Tibial artery (tissue), 4 donors: ENCODE measurements around the gene PEX12.
"Not testable (repeated sequence)": the region's sequence is repeated elsewhere in the genome, so short reads cannot be mapped to it uniquely, and the experiment has no call there.

ENCODE experiments used
- DNase-seq, 2 donors: peaks; one replicate each; pipeline ENCODE4 v3.0.0-alpha.2; 2019
- H3K27ac ChIP-seq, 2 donors: fragments of 200-600 bp; sonication (generic) in 1 of 2; 1 replicate in 1 of 2; 2 replicates in 1 of 2; pipeline ENCODE4 v1.5.1; 2018 to 2019; ENCODE audit warnings: mild to moderate bottlenecking in 1 of 2
- H3K27me3 ChIP-seq, 2 donors: fragments of 200-600 bp; sonication (generic) in 1 of 2; one replicate each; pipeline versions ENCODE4 v1.5.1 to v1.6.0; 2016 to 2019
- H3K36me3 ChIP-seq, 3 donors: fragments of 200-600 bp; sonication (generic) in 2 of 3; one replicate each; pipeline ENCODE4 v1.5.1; 2016 to 2019; ENCODE audit warnings: mild to moderate bottlenecking in 2 of 3
- H3K4me1 ChIP-seq, 4 donors: fragments of 200-600 bp; sonication (generic) in 2 of 4; 1 replicate in 3 of 4; 2 replicates in 1 of 4; pipeline ENCODE4 v1.5.1; 2016 to 2019
- H3K4me3 ChIP-seq, 2 donors: fragments of 200-600 bp; sonication (generic) in 1 of 2; 1 replicate in 1 of 2; 2 replicates in 1 of 2; pipeline ENCODE4 v1.5.1; 2018 to 2019; ENCODE audit warnings: mild to moderate bottlenecking in 2 of 2
- H3K9me3 ChIP-seq, 3 donors: fragments of 200-600 bp; sonication (generic) in 1 of 3; one replicate each; pipeline ENCODE4 v1.5.1; 2016 to 2019
- intact Hi-C: fragments of 100-400 bp; cut with DNase I; formaldehyde crosslinking; loops from one replicate; pipeline ENCODE4 v1.15.0; 2023; ENCODE audit warnings: low total_unique reads
- TF ChIP-seq, protein P1 (sequence below), 2 experiments: fragments of 200-600 bp in 1 of 2; fragments of 450-650 bp in 1 of 2; IDR thresholded peaks; one replicate each; pipeline ENCODE4 v1.5.1; 2017 to 2019; ENCODE audit warnings: antibody characterized with exemption in 2 of 2, mild to moderate bottlenecking in 1 of 2, moderate library complexity in 1 of 2

PEX12 gene

DNA sequence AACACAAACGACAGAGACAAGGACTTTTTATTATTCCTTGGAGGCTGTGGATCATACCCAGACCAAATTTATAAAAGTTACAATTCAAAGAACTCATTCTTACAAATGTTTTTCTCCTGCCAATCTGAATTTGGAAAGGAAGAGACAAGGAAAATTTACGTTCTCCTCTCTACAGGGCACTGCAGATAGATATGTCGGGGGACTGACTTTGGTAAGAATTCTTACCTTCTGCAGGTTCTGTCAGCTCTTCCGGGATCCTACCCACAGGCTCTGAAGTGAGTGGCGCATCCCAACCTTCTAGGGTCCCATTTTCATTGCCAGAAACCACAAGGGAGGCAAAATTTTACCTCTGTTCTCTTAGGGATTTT is 38.7 kb downstream of the PEX12 start:
- H3K27ac ChIP-seq: no peak overlapping the region
- H3K36me3 ChIP-seq: no peaks in the 10 kb centered on the region
- TF ChIP-seq, protein P1, sequence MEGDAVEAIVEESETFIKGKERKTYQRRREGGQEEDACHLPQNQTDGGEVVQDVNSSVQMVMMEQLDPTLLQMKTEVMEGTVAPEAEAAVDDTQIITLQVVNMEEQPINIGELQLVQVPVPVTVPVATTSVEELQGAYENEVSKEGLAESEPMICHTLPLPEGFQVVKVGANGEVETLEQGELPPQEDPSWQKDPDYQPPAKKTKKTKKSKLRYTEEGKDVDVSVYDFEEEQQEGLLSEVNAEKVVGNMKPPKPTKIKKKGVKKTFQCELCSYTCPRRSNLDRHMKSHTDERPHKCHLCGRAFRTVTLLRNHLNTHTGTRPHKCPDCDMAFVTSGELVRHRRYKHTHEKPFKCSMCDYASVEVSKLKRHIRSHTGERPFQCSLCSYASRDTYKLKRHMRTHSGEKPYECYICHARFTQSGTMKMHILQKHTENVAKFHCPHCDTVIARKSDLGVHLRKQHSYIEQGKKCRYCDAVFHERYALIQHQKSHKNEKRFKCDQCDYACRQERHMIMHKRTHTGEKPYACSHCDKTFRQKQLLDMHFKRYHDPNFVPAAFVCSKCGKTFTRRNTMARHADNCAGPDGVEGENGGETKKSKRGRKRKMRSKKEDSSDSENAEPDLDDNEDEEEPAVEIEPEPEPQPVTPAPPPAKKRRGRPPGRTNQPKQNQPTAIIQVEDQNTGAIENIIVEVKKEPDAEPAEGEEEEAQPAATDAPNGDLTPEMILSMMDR (IDR thresholded peaks at IDR 0.05): no peak
- intact Hi-C loops: loop anchor here (10.0 kb wide), 1 partner anchor 365 kb away; no protein-coding TSS in a partner anchor
- no peaks in the 10 kb centered on the region for H3K9me3 ChIP-seq
- no peaks in the 10 kb centered on the region for H3K27me3 ChIP-seq
- DNase-seq: no peak
- H3K4me3 ChIP-seq: no peak overlapping the region
- H3K4me1 ChIP-seq: no peaks in the 10 kb centered on the region

DNA sequence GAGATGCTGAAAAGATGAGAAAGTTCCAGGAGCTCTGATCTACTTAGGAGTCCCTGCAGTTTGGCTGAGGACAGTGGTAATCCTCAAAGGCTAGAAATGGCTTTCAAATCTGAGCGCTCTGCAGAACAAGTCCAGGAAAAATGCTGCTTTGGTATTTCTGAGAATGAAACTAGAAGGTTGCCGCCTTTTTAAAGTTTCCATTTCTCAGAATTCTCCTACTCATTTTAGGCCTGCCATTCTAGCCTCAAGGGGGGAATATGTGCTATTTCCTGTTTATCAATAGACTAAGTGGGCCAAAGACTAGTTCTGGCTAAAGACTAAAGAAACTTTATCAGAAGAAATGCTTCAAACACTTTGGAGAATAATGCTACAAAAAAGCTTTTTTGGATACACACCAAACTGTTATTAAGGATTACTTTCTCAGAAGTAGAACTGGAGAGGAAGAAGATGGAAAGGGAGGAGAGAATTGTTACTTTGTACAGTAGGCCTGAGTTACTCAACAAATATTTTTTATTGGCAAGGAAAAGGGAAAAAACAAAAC is 40.7 kb downstream of the PEX12 start, which contains the start of gene SLFN12L:
Gene SLFN12L, minus strand, starts transcription at position 78 of the 541 bp plus-strand sequence. CDS start 15,314 bp downstream, outside the sequence.
- no peak within 1 kb of the TSS for H3K4me3 ChIP-seq
- H3K27me3 ChIP-seq: no peaks in the 10 kb centered on the region
- TF ChIP-seq, protein P1 (IDR thresholded peaks at IDR 0.05): no peak
- intact Hi-C loops: loop anchor here (2.0 to 10.0 kb wide), 2 partner anchors 225 to 363 kb away; no protein-coding TSS in a partner anchor
- no peak for DNase-seq
- H3K9me3 ChIP-seq: no peaks in the 10 kb centered on the region
- no peaks in the 10 kb centered on the region for H3K36me3 ChIP-seq
- no peak within 1 kb of the TSS for H3K27ac ChIP-seq
- no peaks in the 10 kb centered on the region for H3K4me1 ChIP-seq

DNA sequence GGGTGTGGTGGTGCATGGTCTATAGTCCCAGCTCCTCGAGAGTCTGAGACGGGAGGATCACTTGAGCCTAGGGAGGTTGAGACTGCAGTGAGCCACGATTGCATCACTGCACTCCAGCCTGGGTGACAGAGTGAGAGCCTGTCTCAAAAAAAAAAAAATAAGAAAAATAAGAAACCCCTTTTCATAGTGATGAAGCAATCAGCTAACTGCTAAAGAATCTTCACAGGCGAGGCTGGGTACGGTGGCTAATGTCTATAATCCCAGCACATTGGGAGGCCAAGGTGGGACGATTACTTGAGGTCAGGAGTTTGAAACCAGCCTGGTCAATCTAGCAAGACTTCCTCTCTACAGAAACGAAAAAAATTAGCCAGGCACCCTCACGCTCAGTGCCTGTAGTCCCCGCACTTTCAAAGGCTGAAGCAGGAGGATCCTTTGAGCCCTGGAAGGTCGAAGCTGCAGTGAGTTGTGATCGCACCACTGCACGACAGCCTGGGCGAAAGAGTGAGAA is 41.7 kb downstream of the PEX12 start:
- TF ChIP-seq, protein P1 (IDR thresholded peaks at IDR 0.05): no peak
- no peak for DNase-seq
- Histone ChIP-seq H3K27ac (no peak overlapping the region), H3K4me3 (no peak overlapping the region), H3K4me1 (no peaks in the 10 kb centered on the region), H3K36me3 (no peaks in the 10 kb centered on the region), H3K9me3 (no peaks in the 10 kb centered on the region), H3K27me3 (no peaks in the 10 kb centered on the region)
- intact Hi-C loops: loop anchor here (2.0 to 10.0 kb wide), 2 partner anchors 224 to 362 kb away; no protein-coding TSS in a partner anchor

DNA sequence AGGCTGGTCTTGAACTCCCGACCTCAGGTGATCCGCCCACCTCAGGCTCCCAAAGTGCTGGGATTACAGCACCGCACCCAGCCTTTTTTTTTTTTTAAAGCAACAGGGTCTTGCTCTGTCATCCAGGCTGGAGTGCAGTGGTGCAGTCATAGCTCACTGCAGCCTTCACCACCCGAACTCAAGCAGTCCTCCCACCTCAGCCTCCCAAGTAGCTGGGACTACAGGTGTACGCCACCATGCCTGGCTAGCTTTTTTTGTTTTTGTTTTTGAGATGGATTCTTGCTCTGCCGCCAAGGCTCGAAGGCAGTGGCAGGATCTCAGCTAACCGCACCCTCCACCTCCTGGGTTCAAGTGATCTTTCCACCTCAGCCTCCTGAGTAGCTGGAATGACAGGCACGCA is 43.0 kb downstream of the PEX12 start:
- not testable (repeated sequence) for H3K4me3 ChIP-seq, H3K27me3 ChIP-seq, H3K9me3 ChIP-seq, H3K36me3 ChIP-seq, H3K27ac ChIP-seq, H3K4me1 ChIP-seq, DNase-seq
- intact Hi-C loops: loop anchor here (10.0 kb wide), 1 partner anchor 361 kb away; no protein-coding TSS in a partner anchor

DNA sequence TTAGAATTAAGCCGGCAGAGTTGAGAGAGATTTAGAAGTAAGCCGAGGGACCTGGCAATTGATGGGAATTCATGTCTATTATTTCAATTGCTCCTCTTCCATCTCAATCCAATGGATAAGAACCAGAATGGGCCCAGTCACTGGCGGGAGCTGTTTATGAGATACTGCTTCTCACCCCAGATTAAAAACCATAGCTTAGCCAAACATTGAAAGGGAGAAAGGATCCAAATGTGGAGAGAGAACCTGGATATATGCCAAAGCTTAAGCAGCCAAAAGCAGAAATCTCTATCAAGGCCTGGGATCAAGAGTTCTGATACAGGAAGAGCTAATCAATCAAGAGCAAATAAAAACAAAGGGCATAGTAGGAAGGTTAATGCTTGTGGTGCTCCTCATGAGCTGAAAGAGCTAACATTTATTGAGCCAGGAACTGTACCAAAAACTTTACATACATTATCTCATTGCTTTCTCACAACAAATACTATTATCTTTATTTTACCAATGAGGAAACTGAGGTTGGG is 43.7 kb downstream of the PEX12 start:
- H3K9me3 ChIP-seq: no peaks in the 10 kb centered on the region
- H3K4me1 ChIP-seq: no peaks in the 10 kb centered on the region
- TF ChIP-seq, protein P1 (IDR thresholded peaks at IDR 0.05): no peak
- no peak overlapping the region for H3K4me3 ChIP-seq
- H3K27ac ChIP-seq: no peak overlapping the region
- no peaks in the 10 kb centered on the region for H3K36me3 ChIP-seq
- intact Hi-C loops: loop anchor here (10.0 kb wide), 1 partner anchor 360 kb away; no protein-coding TSS in a partner anchor
- DNase-seq: no peak
- no peaks in the 10 kb centered on the region for H3K27me3 ChIP-seq

DNA sequence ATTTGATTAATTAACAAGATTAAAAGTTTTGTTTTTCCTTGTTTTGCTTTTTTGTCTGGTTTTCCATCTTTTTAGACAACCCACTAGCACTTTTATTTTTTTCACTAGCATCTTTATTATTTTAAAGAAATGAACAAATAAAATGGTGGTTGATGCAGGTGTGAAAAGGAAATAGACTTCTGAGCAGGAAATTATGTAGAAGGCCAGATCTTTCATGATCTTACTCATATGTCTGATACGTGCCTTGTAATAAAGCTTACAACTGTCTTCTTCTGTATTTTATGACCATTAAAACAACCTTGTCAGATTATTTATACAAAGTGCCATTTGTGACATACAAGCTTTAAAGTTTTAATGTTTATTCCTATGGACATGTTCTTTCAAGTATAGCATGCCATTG is 47.2 kb downstream of the PEX12 start:
- DNase-seq: no peak
- H3K4me1 ChIP-seq: no peaks in the 10 kb centered on the region
- H3K9me3 ChIP-seq: no peaks in the 10 kb centered on the region
- H3K36me3 ChIP-seq: no peaks in the 10 kb centered on the region
- no peak overlapping the region for H3K27ac ChIP-seq
- no peaks in the 10 kb centered on the region for H3K27me3 ChIP-seq
- H3K4me3 ChIP-seq: no peak overlapping the region
- intact Hi-C loops: loop anchor here (10.0 kb wide), 1 partner anchor 356 kb away; no protein-coding TSS in a partner anchor
- TF ChIP-seq, protein P1 (IDR thresholded peaks at IDR 0.05): no peak
